Measurements from ENCODE around the gene ABCA3.

GRCh38 chr16:2244926-2245795 is 95.4 kb downstream of the ABCA3 start:
- no peak for TF ChIP-seq CTCF (IDR thresholded peaks at IDR 0.05)
- no peak for TF ChIP-seq POLR2A (IDR thresholded peaks at IDR 0.05)
- TF ChIP-seq EP300 (IDR thresholded peaks at IDR 0.05) = no peak
